RWPE1 (cell line): ENCODE measurements around the gene ARHGAP12.
A peak's percentile ranks its signal among the peaks of the same experiment; 100 is the strongest.

Experiments
- CTCF ChIA-PET: fragments of 350-600 bp; sonication (Branson Sonifier 250); formaldehyde crosslinking; extraction: SDS; loops from one replicate; lab custom pipeline; 2021; lab: Yijun Ruan, JAX
- POLR2A ChIA-PET: fragments of 400-600 bp; formaldehyde crosslinking; extraction: SDS; loops from one replicate; lab custom pipeline; 2020; ENCODE audit warnings: antibody characterized with exemption; ENCODE audit not compliant: low non-redundant PET; lab: Yijun Ruan, JAX
- DNase-seq: peaks from one replicate; pipeline ENCODE4 v3.0.0; 2012; ENCODE audit warnings: low spot score
- H3K27ac ChIP-seq: fragments of 450-650 bp; 2 replicates; pipeline ENCODE4 v1.5.1; 2017
- CTCF ChIP-seq: fragments of 450-650 bp; conservative IDR thresholded peaks from 2 replicates; pipeline ENCODE4 v1.5.1; 2017; ENCODE audit warnings: low read depth, mild to moderate bottlenecking

Gene ARHGAP12

GRCh38 chr10:31838065-31838464 lies 90.6 kb downstream of the ARHGAP12 start:
- no peak for TF ChIP-seq CTCF
- ChIA-PET CTCF (no interaction called here), POLR2A (no interaction called here)
- no peak for DNase-seq
- no peak overlapping the region for H3K27ac ChIP-seq

- no peak overlapping the region for H3K27ac ChIP-seq
- ChIA-PET POLR2A (no interaction called here), CTCF (interaction anchor here (0.7 kb wide), 2 partner anchors 144 to 539 kb away, joined by 3 read pairs; no protein-coding TSS in a partner anchor)
- TF ChIP-seq CTCF: peak; percentile 51
- DNase-seq: peak; percentile 28
Measured at GRCh38 chr10:31836569-31837406, 91.8 kb downstream of the ARHGAP12 start.

GRCh38 chr10:31833753-31834152 lies 94.9 kb downstream of the ARHGAP12 start:
- TF ChIP-seq CTCF: no peak
- ChIA-PET CTCF (interaction anchor here (0.8 kb wide), 1 partner anchor 72 kb away, joined by 3 read pairs; no protein-coding TSS in a partner anchor), POLR2A (no interaction called here)
- DNase-seq: no peak
- H3K27ac ChIP-seq: no peak overlapping the region

- CTCF ChIA-PET: interaction anchor here (1.1 kb wide), 1 partner anchor 173 kb away, joined by 5 read pairs; no protein-coding TSS in a partner anchor
- POLR2A ChIA-PET: interaction anchor here (0.7 kb wide), 1 partner anchor 296 kb away, joined by 4 read pairs; no protein-coding TSS in a partner anchor
- DNase-seq: no peak
Measured at GRCh38 chr10:31832261-31832660, 96.4 kb downstream of the ARHGAP12 start.

GRCh38 chr10:31830887-31831286 lies 97.7 kb downstream of the ARHGAP12 start:
- DNase-seq: no peak
- TF ChIP-seq CTCF: no peak
- ChIA-PET CTCF (no interaction called here), POLR2A (no interaction called here)
- H3K27ac ChIP-seq: no peak overlapping the region

More at GRCh38 chr10:31832261-31832660, 96.4 kb downstream of the ARHGAP12 start:
- H3K27ac ChIP-seq: no peak overlapping the region
- no peak for TF ChIP-seq CTCF

- TF ChIP-seq CTCF: no peak
- CTCF ChIA-PET: no interaction called here
- DNase-seq: no peak
- POLR2A ChIA-PET: no interaction called here
- H3K27ac ChIP-seq: no peak overlapping the region
Measured at GRCh38 chr10:31829776-31830175, 98.9 kb downstream of the ARHGAP12 start.
